ENCODE data around the gene UPK3A.
"Not testable (repeated sequence)": the region's sequence is repeated elsewhere in the genome, so short reads cannot be mapped to it uniquely, and the experiment has no call there.

The UPK3A gene

GRCh38 chr22:45310331-45310976 lies 25.7 kb downstream of the UPK3A start:
- no peak for DNase-seq

DNA sequence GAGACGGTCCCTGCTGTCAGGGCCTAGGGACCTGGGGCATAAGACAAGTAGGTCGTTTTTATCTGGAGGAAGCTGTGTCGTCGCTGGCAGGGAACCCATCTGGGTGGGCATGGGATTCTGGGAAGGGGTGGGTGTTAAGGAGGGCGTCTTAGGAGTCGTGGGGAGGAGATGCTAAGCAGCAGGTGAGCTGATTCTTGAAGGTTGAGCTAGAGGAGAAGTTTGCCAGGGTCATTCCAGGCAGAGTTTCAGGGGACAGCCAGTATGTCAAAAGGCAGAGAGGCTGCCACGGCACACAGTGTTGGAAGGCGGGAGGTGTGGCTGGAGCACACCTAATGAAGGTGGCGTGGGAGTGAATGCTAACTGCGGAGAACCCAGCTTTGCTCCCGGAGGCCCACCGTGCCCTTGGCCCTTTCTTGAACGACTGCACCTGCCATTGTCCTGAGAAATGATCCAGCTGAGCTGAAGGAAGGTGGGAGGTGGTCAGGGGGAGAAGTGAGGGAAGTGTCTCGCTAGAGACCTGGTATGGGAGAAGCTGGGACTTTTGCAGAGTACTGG lies 26.3 kb downstream of the UPK3A start:
- DNase-seq = no peak

GRCh38 chr22:45312415-45312814 lies 27.7 kb downstream of the UPK3A start:
- no peak for DNase-seq

DNA sequence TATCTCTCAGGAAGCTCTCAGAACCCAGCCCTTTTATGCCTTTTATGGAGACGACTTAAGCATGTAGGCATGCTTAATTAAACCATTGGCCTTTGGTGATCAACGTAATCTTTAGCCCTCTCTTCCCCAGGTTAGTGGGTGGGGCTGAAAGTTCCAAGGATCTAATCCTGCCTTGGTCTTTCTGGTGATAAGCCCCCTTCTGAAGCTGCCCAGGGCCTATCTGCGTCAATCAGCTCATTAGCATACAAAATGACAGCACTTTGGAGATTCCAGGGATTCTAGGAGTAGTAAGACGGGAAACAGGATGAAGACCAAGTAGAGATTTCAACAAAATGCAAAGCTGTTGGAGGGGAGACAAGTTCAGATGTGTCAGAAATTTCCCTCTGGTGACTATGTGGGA lies 28.1 kb downstream of the UPK3A start:
- no peak for DNase-seq

DNA sequence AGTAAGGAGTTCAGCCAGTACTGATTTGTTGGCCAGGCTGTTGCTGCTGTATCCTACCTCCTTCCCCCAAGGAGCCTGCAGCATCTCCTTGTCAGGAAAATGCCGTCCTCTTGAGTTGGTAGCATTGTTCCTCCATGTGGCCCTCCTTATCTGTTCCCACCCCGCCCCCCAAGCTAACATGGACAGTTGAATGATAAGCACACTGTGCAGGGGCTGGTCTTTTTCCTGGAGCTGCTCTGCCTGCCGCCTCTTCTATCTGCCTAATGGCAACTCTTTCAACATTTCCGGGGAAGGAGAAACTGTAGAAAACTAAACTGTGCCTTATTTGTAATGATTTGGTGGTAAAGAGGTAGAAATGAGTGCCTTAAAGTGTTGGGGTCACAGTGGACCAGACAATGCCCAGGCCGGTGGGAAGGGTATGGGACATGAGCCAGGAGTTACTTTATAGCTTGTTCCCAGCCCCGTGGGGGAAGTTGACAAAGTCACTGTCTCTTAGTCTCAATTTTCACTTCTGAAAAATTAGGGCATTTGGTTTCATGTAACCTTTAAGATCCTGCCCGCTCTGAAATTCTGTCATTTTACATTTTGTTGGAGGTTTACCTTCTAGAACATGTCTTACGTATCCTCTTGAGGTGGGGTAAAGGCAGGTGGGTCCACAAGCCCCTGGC lies 29.4 kb downstream of the UPK3A start:
- DNase-seq = no peak

GRCh38 chr22:45314786-45315185 lies 30.0 kb downstream of the UPK3A start:
- DNase-seq = no peak

DNA sequence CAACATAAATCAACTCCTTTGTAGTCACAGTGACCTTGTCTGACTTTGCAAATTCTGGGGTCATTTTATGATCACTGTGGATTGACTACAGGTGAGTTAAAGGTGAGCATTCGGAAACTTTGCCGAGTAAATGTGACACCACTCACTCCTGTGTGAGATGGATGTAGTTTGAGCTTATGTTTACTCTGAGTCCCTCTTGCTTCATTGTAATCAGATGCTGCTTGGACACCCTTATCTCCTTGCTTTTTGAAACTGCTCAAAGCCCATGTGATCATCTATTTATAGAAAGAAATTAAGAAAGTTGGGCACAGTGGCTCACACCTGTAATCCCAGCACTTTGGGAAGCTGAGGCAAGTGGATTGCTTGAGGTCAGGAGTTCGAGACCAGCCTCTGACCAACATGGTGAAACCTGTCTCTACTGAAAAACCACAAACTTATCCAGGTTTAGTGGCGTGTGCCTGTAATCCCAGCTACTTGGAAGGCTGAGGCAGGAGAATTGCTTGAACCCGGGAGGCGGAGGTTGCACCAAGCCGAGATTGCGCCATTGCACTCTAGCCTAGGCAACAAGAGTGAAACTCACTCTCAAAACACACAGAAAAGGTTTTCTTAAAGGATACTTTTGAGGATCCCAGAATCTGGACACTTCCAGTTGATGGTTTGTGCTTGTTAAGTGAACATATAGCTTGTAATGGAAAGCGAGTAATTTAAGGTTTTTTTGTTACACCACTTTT lies 32.2 kb downstream of the UPK3A start:
- DNase-seq = no peak

DNA sequence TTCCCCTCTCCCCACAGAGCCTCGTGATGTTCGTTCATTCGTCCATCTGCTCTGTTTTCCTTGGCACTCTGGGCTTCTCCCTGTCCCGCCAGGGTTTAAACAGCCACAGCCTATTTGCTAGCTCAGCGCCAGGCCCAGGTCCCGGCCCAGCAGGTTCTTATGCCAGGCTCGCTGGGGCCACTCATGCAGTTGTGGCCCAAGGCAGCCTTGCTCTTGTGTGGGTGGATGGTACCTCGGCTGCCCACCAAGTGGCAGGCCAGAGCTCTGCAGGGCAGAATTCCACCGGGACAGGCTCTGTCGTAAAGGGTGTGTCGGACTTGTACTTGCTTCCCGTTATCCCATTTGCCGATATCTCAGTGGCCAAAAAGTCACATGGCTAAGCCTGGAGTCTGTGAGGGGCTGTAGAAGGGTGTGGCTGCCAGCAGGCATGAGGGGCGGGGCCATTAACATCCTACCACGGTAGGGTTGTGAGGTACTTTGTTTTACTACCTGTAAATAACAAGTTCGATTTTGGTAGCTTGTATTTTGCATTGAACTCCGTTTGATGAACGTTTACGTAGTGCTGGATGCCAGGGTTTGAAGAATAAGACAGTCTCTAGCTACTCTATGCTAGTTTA lies 32.9 kb downstream of the UPK3A start:
- DNase-seq = no peak

DNA sequence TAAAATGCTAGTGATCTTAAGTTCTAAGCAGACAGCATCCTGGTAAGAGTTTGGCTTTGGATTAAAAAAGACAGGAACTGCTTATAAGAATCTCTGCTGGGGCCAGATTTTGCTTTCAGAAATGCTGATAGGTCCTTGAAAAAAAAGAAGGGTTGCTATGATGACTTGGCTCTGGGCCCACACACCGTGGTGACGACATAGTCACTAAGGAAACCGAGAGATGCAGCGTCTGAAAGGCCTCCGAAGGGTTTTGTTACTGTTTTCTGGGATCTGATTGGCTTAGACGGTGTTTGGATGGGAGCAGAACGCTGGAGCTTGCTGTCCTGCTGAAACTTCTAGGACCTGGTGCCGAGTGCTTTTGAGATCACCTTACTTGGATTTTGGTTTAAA lies 33.4 kb downstream of the UPK3A start:
- DNase-seq = no peak

DNA sequence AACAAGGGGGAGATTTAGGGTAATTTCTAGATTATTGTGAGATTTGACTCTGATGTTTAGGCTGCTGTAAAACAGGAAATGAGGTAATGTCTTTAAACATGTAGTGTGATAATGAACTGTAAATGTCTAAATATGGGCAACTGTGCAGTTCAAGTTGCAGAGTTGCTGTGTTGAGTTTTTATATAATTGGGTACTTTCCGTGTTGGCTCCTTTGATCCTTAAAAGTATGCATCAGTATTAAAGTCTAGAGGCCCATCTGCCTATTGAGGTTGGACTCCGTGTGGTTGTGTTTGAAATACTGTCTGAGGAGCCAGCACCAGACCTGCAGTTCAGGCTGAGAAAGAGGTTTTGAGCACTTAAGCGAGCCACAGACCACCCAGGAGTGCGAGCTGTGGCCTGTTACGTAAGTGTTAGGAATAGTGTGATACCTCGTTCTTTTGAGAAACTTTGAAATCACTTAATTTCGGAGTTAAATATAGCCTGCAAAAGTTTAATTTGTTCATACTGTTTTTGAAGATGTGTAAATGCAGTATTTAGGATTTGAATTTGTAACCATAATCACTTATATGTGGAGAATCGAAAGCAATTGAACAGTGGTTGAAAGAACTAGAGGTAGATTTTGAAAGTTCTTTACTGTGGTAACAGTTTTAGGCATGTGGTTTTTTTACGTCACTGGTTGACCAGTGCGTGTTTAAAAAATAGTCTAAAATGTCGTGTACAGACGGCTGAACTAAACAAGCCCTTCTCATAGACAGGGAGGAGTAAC lies 34.0 kb downstream of the UPK3A start:
- DNase-seq = no peak

- DNase-seq = no peak
Observed at GRCh38 chr22:45319324-45319685, 34.6 kb downstream of the UPK3A start.

GRCh38 chr22:45320357-45320976 lies 35.7 kb downstream of the UPK3A start:
- DNase-seq = no peak

DNA sequence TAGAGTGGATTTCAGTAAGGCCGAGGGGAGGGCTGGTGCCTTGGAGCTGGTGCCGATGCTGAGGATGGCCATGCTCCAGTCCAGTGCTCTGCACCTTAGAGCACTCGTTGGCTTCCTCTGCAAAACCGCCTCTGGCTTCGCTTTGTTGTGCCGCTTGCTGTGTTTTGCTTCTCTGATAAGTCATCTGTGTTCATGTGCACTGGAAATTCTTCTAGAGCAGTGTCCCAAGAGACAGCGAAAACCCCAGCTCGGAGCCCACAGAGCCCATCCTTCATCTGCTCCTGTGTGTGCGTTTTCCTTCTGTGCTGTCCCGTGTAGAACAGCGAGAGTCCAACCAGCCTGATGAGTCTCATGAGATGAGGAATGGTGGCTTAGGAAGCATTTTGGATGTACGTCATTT lies 37.1 kb downstream of the UPK3A start:
- no peak for DNase-seq

DNA sequence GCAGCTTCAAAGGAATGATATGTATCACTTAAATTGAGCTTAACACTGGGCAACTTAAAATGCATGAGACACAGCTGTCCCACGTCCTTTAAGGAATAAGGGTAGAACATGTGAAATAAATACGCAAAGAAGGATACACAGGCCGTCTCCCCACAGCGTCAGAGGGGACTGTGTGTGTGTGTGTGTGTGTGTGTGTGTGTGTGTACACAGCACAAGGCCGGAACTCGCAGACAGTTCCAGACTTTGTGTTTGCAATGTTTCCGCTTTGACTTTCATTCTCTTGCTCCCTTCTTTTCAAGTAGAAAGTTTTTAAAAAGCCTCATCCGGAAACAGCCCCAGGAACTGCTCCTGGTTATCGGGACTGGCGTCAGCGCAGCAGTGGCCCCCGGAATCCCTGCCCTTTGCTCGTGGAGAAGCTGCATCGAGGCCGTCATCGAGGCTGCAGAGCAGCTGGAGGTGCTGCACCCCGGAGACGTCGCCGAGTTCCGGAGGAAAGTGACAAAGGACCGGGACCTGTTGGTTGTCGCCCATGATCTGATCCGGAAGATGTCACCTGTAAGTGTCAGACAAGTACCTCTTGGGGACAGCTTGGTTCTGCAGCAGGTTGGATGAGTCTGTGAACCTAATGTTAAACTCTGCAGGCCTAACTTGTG lies 38.2 kb downstream of the UPK3A start:
- no peak for DNase-seq

DNA sequence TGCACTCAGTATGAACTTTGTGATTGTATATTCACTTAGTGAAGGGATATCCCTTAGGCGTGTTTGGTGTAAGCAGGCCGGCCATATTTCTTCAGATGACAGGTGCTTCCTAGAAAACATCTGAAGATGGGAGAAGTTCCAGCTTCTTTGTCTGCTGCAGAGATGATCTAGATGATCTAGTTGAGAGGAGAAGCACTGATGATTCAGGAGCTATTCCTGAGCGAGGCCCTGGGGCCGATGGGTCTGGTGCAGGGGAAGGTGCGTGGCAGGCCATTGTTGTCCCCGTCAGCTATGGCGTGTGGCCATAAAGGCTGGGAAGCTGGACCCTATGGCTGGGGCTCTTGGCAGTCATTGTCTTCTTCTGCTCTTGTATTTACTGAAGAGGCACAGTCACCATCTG lies 38.9 kb downstream of the UPK3A start:
- no peak for DNase-seq

DNA sequence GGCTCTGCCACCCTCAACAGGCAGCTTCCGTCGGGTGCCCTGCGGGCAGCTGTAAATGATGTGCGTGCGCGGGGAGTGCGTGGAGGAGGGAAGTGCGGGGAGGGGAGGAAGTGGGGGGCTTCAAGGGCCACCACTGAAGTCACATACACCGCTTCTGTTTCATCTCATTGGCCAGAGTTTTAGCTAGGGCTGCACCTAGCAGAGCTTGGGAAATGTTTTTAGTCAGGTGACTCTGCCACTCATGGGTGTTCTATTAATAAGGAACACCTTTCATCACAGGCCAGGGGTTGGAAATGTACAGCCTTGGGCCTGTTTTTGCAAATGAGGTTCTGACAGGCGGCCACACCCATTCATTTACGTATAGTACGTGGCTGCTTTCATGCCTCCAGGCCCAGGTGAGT lies 39.6 kb downstream of the UPK3A start:
- no peak for DNase-seq

GRCh38 chr22:45328261-45328660 lies 43.5 kb downstream of the UPK3A start:
- DNase-seq = not testable (repeated sequence)

DNA sequence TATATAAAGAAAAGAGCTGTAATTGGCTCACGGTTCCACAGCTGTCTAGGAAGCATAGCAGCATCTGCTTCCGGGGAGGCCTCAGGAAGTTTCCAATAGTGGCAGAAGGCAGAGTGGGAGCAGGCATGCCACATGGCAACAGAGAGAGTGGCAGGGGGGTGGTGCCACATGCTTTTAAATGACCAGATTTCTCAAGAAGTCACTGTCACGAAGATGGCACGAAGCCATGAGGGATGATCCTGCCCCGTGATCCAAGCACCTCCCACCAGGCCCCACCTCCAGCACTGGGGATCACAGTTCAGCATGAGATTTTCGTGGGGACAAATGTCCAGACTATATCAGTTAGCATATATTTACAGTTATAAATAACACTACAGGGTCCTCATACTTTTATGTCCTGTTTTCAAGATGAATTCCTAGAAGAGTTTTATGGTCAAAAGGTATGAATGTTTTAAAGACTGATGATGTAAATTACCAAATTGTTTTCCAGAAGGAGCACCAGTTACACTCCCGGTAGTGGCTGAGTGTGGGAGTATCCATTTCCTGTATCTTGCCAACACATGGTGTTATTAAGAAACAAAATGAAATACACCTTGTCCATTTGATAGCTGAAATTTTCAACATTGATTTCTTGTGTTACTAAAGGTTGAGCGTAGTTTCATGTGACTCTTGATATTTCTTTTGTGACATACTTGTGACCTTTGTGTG lies 44.2 kb downstream of the UPK3A start:
- DNase-seq = no peak

DNA sequence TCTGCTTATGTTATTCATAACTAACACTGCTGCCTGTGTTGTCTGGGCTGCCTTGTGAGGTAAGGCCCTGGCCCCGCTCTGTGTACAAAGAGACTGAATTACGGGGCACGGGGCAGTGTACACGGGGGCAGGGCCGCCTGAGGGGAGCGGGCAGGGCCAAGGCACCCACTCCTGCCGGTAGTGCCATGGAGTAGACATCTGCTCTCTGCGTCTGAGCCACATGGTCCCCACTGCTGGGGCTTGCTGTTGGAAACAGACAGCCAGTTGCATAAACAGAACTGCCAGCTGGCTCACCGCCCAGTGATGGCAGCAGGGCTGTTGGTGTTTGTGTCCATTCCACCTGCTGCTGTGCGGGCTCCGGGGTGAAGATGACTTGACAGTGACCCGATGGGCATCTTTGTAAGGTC lies 44.8 kb downstream of the UPK3A start:
- DNase-seq = no peak

GRCh38 chr22:45330548-45330947 lies 45.8 kb downstream of the UPK3A start:
- DNase-seq = no peak

- DNase-seq = no peak
Observed at GRCh38 chr22:45331486-45331885, 46.7 kb downstream of the UPK3A start.
